Activated CD4-positive, alpha-beta memory T cell treated with anti-CD3 and anti-CD28 coated beads for 36 hours (primary cell): Measurements from ENCODE around the gene ZNF628. TPM values are rescaled to one million over a fixed set of nuclear protein-coding genes. Genes with fewer than 3 reads are reported as not detected.
"Not testable (repeated sequence)": the region's sequence is repeated elsewhere in the genome, so short reads cannot be mapped to it uniquely, and the experiment has no call there.

Experiments used
- CTCF ChIA-PET: fragments of 350-600 bp; sonication (Branson Sonifier 250); formaldehyde crosslinking; loops from one replicate; lab custom pipeline; 2021; ENCODE audit warnings: antibody characterized with exemption, inconsistent platforms; lab: Charles Lee
- POLR2A ChIA-PET: fragments of 350-600 bp; sonication (Branson Sonifier 250); formaldehyde crosslinking; loops from one replicate; lab custom pipeline; 2021; ENCODE audit warnings: antibody characterized with exemption; lab: Charles Lee
- DNase-seq: peaks from one replicate; pipeline ENCODE4 v3.0.0-alpha.2; 2020
- H3K27ac Mint-ChIP-seq: one replicate; pipeline ENCODE4 v1.8.0; 2021; ENCODE audit warnings: mixed read lengths
- H3K27me3 Mint-ChIP-seq: one replicate; pipeline ENCODE4 v1.8.0; 2021; ENCODE audit warnings: mixed read lengths
- H3K36me3 Mint-ChIP-seq: one replicate; pipeline ENCODE4 v1.8.0; 2021; ENCODE audit warnings: mixed read lengths
- H3K4me1 Mint-ChIP-seq: one replicate; pipeline ENCODE4 v1.8.0; 2021; ENCODE audit warnings: low read depth, mixed read lengths
- H3K4me3 Mint-ChIP-seq: one replicate; pipeline ENCODE4 v1.8.0; 2021; ENCODE audit warnings: mild to moderate bottlenecking, mixed read lengths
- H3K9me3 Mint-ChIP-seq: one replicate; pipeline ENCODE4 v1.8.0; 2021; ENCODE audit warnings: mixed read lengths
- intact Hi-C: fragments of 100-400 bp; cut with micrococcal nuclease; formaldehyde crosslinking; loops from one replicate; pipeline ENCODE4 v1.15.1; 2023
- total RNA-seq, 2 experiments: library from RNA; stranded (reverse); gene quantifications; one replicate each; pipeline ENCODE4 v1.2.3, GENCODE V29; 2021

ZNF628 gene
- total RNA-seq, 2 experiments from 2014 or later, result 5.8 to 6.9 TPM

GRCh38 chr19:55496820-55497219, 20.4 kb downstream of the ZNF628 start:
- POLR2A ChIA-PET, result interaction anchor here (1.4 kb wide), 1 partner anchor 20 kb away, joined by 3 read pairs; the partner anchor contains the start of gene ZNF628
- H3K27ac Mint-ChIP-seq, result not testable (repeated sequence)
- CTCF ChIA-PET, result interaction anchor here (0.5 kb wide), 1 partner anchor 357 kb away, joined by 4 read pairs; no protein-coding TSS in a partner anchor

GRCh38 chr19:55497763-55498162, 21.3 kb downstream of the ZNF628 start:
- no peaks in the 10 kb centered on the region for H3K9me3 Mint-ChIP-seq
- DNase-seq, result no peak
- H3K27ac Mint-ChIP-seq, result no peak overlapping the region
- H3K4me1 Mint-ChIP-seq, result peaks cover 6% of the 10 kb centered on the region
- ChIA-PET POLR2A (interaction anchor here (1.4 kb wide), 1 partner anchor 21 kb away, joined by 3 read pairs; the partner anchor contains the start of gene ZNF628), CTCF (interaction anchor here (0.6 kb wide), 1 partner anchor 31 kb away, joined by 3 read pairs; no protein-coding TSS in a partner anchor)
- H3K4me3 Mint-ChIP-seq, result no peak overlapping the region
- intact Hi-C loops, result no loop called here
- H3K36me3 Mint-ChIP-seq, result no peaks in the 10 kb centered on the region
- peaks cover 4% of the 10 kb centered on the region for H3K27me3 Mint-ChIP-seq

More at GRCh38 chr19:55496820-55497219, 20.4 kb downstream of the ZNF628 start:
- H3K27me3 Mint-ChIP-seq, intact Hi-C loops, DNase-seq, H3K9me3 Mint-ChIP-seq, H3K36me3 Mint-ChIP-seq, H3K4me1 Mint-ChIP-seq, H3K4me3 Mint-ChIP-seq: not testable (repeated sequence)

- ChIA-PET POLR2A (no interaction called here), CTCF (interaction anchor here (0.6 kb wide), 1 partner anchor 32 kb away, joined by 3 read pairs; no protein-coding TSS in a partner anchor)
- DNase-seq, result no peak
- Mint-ChIP-seq H3K27me3 (no peaks in the 10 kb centered on the region), H3K9me3 (no peaks in the 10 kb centered on the region), H3K4me1 (peaks cover 9% of the 10 kb centered on the region), H3K4me3 (no peak overlapping the region), H3K27ac (no peak overlapping the region), H3K36me3 (no peaks in the 10 kb centered on the region)
- intact Hi-C loops, result no loop called here
These were observed 21.9 kb downstream of the ZNF628 start for GRCh38 chr19:55498246-55498840.

GRCh38 chr19:55500368-55500952, 24.0 kb downstream of the ZNF628 start:
- ChIA-PET CTCF (interaction anchor here (0.6 to 1.9 kb wide), 4 partner anchors 33 to 359 kb away, joined by 3 to 11 read pairs (median 6); no protein-coding TSS in a partner anchor), POLR2A (no interaction called here)
- no peaks in the 10 kb centered on the region for H3K27me3 Mint-ChIP-seq
- H3K9me3 Mint-ChIP-seq, result no peaks in the 10 kb centered on the region
- no peak overlapping the region for H3K4me3 Mint-ChIP-seq
- peaks cover 18% of the 10 kb centered on the region for H3K4me1 Mint-ChIP-seq
- intact Hi-C loops, result loop anchor here (5.0 kb wide), 1 partner anchor 358 kb away; no protein-coding TSS in a partner anchor
- DNase-seq, result no peak
- H3K36me3 Mint-ChIP-seq, result peaks cover 2% of the 10 kb centered on the region
- no peak overlapping the region for H3K27ac Mint-ChIP-seq

- no peak overlapping the region for H3K27ac Mint-ChIP-seq
- H3K36me3 Mint-ChIP-seq, result peaks cover 2% of the 10 kb centered on the region
- POLR2A ChIA-PET, result no interaction called here
- intact Hi-C loops, result loop anchor here (5.0 kb wide), 1 partner anchor 360 kb away; no protein-coding TSS in a partner anchor
- no peaks in the 10 kb centered on the region for H3K9me3 Mint-ChIP-seq
- DNase-seq, result no peak
- CTCF ChIA-PET, result interaction anchor here (1.9 to 3.5 kb wide), 2 partner anchors 35 to 129 kb away, joined by 6 to 93 read pairs; no protein-coding TSS in a partner anchor
- H3K4me3 Mint-ChIP-seq, result no peak overlapping the region
- H3K27me3 Mint-ChIP-seq, result no peaks in the 10 kb centered on the region
- H3K4me1 Mint-ChIP-seq, result peaks cover 18% of the 10 kb centered on the region
These were observed 26.0 kb downstream of the ZNF628 start for GRCh38 chr19:55502197-55502952.

GRCh38 chr19:55503157-55503501, 26.7 kb downstream of the ZNF628 start:
- ChIA-PET POLR2A (interaction anchor here (1.2 kb wide), 1 partner anchor 27 kb away, joined by 6 read pairs; the partner anchor contains the start of gene ZNF628), CTCF (interaction anchor here (0.7 to 3.5 kb wide), 31 partner anchors 9 to 385 kb away, joined by 3 to 93 read pairs (median 7); partner anchors contain the start of genes ISOC2, KMT5C, NAT14 and ZNF524)

GRCh38 chr19:55503502-55504251, 27.3 kb downstream of the ZNF628 start:
- DNase-seq, result peak; percentile 94
- H3K27me3 Mint-ChIP-seq, result peaks cover 5% of the 10 kb centered on the region
- ChIA-PET CTCF (interaction anchor here (0.6 to 3.5 kb wide), 54 partner anchors 9 to 830 kb away, joined by 3 to 93 read pairs (median 5); partner anchors contain the start of genes FIZ1, ISOC2, KMT5C and NAT14), POLR2A (interaction anchor here (0.8 to 1.5 kb wide), 4 partner anchors 16 to 133 kb away, joined by 3 to 6 read pairs (median 4); partner anchors contain the start of genes ISOC2 and ZNF628)
- intact Hi-C loops, result loop anchor here (1.0 to 5.0 kb wide), 2 partner anchors 35 to 361 kb away; no protein-coding TSS in a partner anchor
- H3K9me3 Mint-ChIP-seq, result no peaks in the 10 kb centered on the region
- H3K27ac Mint-ChIP-seq, result peak overlapping the region; percentile 78
- peak overlapping the region; percentile 69 for H3K4me3 Mint-ChIP-seq
- H3K36me3 Mint-ChIP-seq, result peaks cover 2% of the 10 kb centered on the region
- H3K4me1 Mint-ChIP-seq, result peaks cover 18% of the 10 kb centered on the region

More at GRCh38 chr19:55503157-55503501, 26.7 kb downstream of the ZNF628 start:
- H3K4me3 Mint-ChIP-seq, result peak overlapping the region; percentile 69
- no peak overlapping the region for H3K27ac Mint-ChIP-seq
- intact Hi-C loops, result loop anchor here (1.0 to 5.0 kb wide), 2 partner anchors 35 to 361 kb away; no protein-coding TSS in a partner anchor
- DNase-seq, result no peak
- peaks cover 2% of the 10 kb centered on the region for H3K36me3 Mint-ChIP-seq
- H3K4me1 Mint-ChIP-seq, result peaks cover 18% of the 10 kb centered on the region
- no peaks in the 10 kb centered on the region for H3K9me3 Mint-ChIP-seq
- H3K27me3 Mint-ChIP-seq, result peaks cover 5% of the 10 kb centered on the region

- DNase-seq, result no peak
- ChIA-PET POLR2A (interaction anchor here (0.8 to 1.5 kb wide), 4 partner anchors 17 to 132 kb away, joined by 3 to 6 read pairs (median 4); partner anchors contain the start of genes ISOC2 and ZNF628), CTCF (interaction anchor here (0.6 to 3.5 kb wide), 49 partner anchors 8 to 831 kb away, joined by 3 to 93 read pairs (median 5); partner anchors contain the start of genes FIZ1, ISOC2, KMT5C and NAT14)
- H3K36me3 Mint-ChIP-seq, result peaks cover 2% of the 10 kb centered on the region
- no peaks in the 10 kb centered on the region for H3K9me3 Mint-ChIP-seq
- H3K27me3 Mint-ChIP-seq, result peaks cover 10% of the 10 kb centered on the region
- H3K4me1 Mint-ChIP-seq, result peaks cover 18% of the 10 kb centered on the region
- intact Hi-C loops, result loop anchor here (5.0 kb wide), 1 partner anchor 362 kb away; no protein-coding TSS in a partner anchor
- no peak overlapping the region for H3K27ac Mint-ChIP-seq
- H3K4me3 Mint-ChIP-seq, result peak overlapping the region; percentile 69
These were observed 27.8 kb downstream of the ZNF628 start for GRCh38 chr19:55504252-55504603.

GRCh38 chr19:55504981-55505380, 28.6 kb downstream of the ZNF628 start:
- H3K9me3 Mint-ChIP-seq, result no peaks in the 10 kb centered on the region
- peaks cover 2% of the 10 kb centered on the region for H3K36me3 Mint-ChIP-seq
- intact Hi-C loops, result loop anchor here (5.0 kb wide), 1 partner anchor 363 kb away; no protein-coding TSS in a partner anchor
- ChIA-PET CTCF (interaction anchor here (0.8 to 3.5 kb wide), 18 partner anchors 10 to 364 kb away, joined by 3 to 93 read pairs (median 13); partner anchors contain the start of genes NAT14 and ZNF628), POLR2A (interaction anchor here (1.5 kb wide), 1 partner anchor 18 kb away, joined by 5 read pairs; no protein-coding TSS in a partner anchor)
- no peak for DNase-seq
- H3K27me3 Mint-ChIP-seq, result peaks cover 11% of the 10 kb centered on the region
- no peak overlapping the region for H3K4me3 Mint-ChIP-seq
- H3K27ac Mint-ChIP-seq, result no peak overlapping the region
- H3K4me1 Mint-ChIP-seq, result peaks cover 18% of the 10 kb centered on the region

GRCh38 chr19:55508120-55508519, 31.7 kb downstream of the ZNF628 start:
- ChIA-PET POLR2A (no interaction called here), CTCF (interaction anchor here (1.7 kb wide), 1 partner anchor 41 kb away, joined by 6 read pairs; no protein-coding TSS in a partner anchor)
- intact Hi-C loops, result no loop called here

More at GRCh38 chr19:55508120-55508519, 31.7 kb downstream of the ZNF628 start:
- Mint-ChIP-seq H3K27me3 (peaks cover 25% of the 10 kb centered on the region), H3K9me3 (no peaks in the 10 kb centered on the region), H3K27ac (no peak overlapping the region), H3K36me3 (peaks cover 2% of the 10 kb centered on the region), H3K4me1 (peaks cover 11% of the 10 kb centered on the region), H3K4me3 (no peak overlapping the region)
- DNase-seq, result no peak
